HCT116 (cell line): ENCODE results near the gene NT5DC2. TPM values are rescaled to one million over a fixed set of nuclear protein-coding genes. Genes with fewer than 3 reads are reported as not detected.

Source experiments
- ATAC-seq: fragments of 200-7000 bp; cut with Tn5 transposase; 2 replicates; pipeline ENCODE4 v1.9.1; 2020; ENCODE audit warnings: mild to moderate bottlenecking, moderate library complexity
- BruUV-seq: library from RNA; stranded (reverse); fragments of 400-500 nt; replicated peaks from 2 replicates; lab custom pipeline; 2021; lab: Mats Ljungman, UMichigan
- CTCF ChIA-PET: fragments of 300-600 bp; sonication (Branson Sonifier 250); formaldehyde crosslinking; loops from one replicate; lab custom pipeline; 2021; ENCODE audit warnings: antibody characterized with exemption; lab: Charles Lee
- POLR2A ChIA-PET: fragments of 300-600, 350-600 bp; sonication (Branson Sonifier 250); formaldehyde crosslinking; loops from one replicate; lab custom pipeline; 2021; ENCODE audit warnings: antibody characterized with exemption; lab: Charles Lee
- RAD21 ChIA-PET, 2 experiments: fragments of 300-600 bp; sonication (Branson Sonifier 250); formaldehyde crosslinking; loops; one replicate each; lab custom pipeline; 2023; ENCODE audit warnings: low total read pairs in 2 of 2; ENCODE audit not compliant: uncharacterized antibody in 2 of 2, unreplicated experiment in 2 of 2, low non-redundant PET in 1 of 2; lab: Charles Lee
- DNase-seq: peaks from one replicate; pipeline ENCODE4 v3.0.0-alpha.2; 2010; ENCODE audit warnings: low read depth, low spot score
- H2AFZ ChIP-seq: fragments of 200-600 bp; shearing (Covaris generic), sonication (generic); 2 replicates; pipeline ENCODE4 v1.6.1; 2017; ENCODE audit warnings: low read depth, mixed run types, mixed read lengths, antibody characterized with exemption, low read length; ENCODE audit not compliant: poor library complexity, severe bottlenecking
- H3K27ac ChIP-seq: 2 replicates; pipeline ENCODE4 v1.5.1; 2012; ENCODE audit warnings: low read depth, low read length
- H3K27me3 ChIP-seq: fragments of 200-600 bp; sonication (generic); 2 replicates; pipeline ENCODE4 v1.6.1; 2016; ENCODE audit warnings: mixed run types, low read length, mixed read lengths; ENCODE audit not compliant: insufficient read depth
- H3K36me3 ChIP-seq, 2 experiments: fragments of 200-500 bp in 1 of 2; fragments of 200-600 bp in 1 of 2; sonication (Bioruptor generic) in 1 of 2; sonication (generic) in 1 of 2; 2 replicates each; pipeline versions ENCODE4 v1.5.1 to v1.6.1; 2014 to 2016; ENCODE audit warnings: low read length in 2 of 2, inconsistent platforms in 1 of 2, mixed read lengths in 1 of 2, mixed run types in 1 of 2; ENCODE audit not compliant: insufficient read depth in 2 of 2, control insufficient read depth in 1 of 2
- H3K4me1 ChIP-seq, 2 experiments: fragments of 200-600 bp in 1 of 2; sonication (generic) in 1 of 2; 2 replicates each; pipeline versions ENCODE4 v1.5.1 to v1.6.1; 2012 to 2017; ENCODE audit warnings: low read length in 2 of 2, inconsistent platforms in 1 of 2, mild to moderate bottlenecking in 1 of 2, mixed read lengths in 1 of 2, mixed run types in 1 of 2, moderate library complexity in 1 of 2; ENCODE audit not compliant: insufficient read depth in 2 of 2, control insufficient read depth in 1 of 2
- H3K4me2 ChIP-seq: fragments of 200-600 bp; sonication (generic); 2 replicates; pipeline ENCODE4 v1.6.1; 2017; ENCODE audit warnings: mixed run types, low read length, mixed read lengths
- H3K4me3 ChIP-seq, 2 experiments: fragments of 200-600 bp in 1 of 2; sonication (generic) in 1 of 2; replicated peaks in 1 of 2; 2 replicates each; pipeline ENCODE4 v1.5.1; 2011 to 2016; ENCODE audit warnings: low read length in 2 of 2, control low read depth in 1 of 2, low read depth in 1 of 2, mild to moderate bottlenecking in 1 of 2, mixed read lengths in 1 of 2, mixed run types in 1 of 2
- H3K79me2 ChIP-seq: fragments of 200-600 bp; sonication (generic); 2 replicates; pipeline ENCODE4 v1.6.1; 2017; ENCODE audit warnings: mild to moderate bottlenecking, mixed run types, low read length, moderate library complexity, mixed read lengths; ENCODE audit not compliant: insufficient read depth
- H3K9ac ChIP-seq: fragments of 200-600 bp; sonication (generic); 2 replicates; pipeline ENCODE4 v1.6.1; 2016; ENCODE audit warnings: low read length, mixed read lengths
- H3K9me2 ChIP-seq: fragments of 200-600 bp; sonication (generic), shearing (Covaris generic); 2 replicates; pipeline ENCODE4 v1.6.1; 2017; ENCODE audit warnings: mixed run types, mild to moderate bottlenecking, moderate library complexity; ENCODE audit not compliant: insufficient read depth
- H3K9me3 ChIP-seq, 2 experiments: fragments of 200-500 bp in 1 of 2; fragments of 200-600 bp in 1 of 2; sonication (Bioruptor generic) in 1 of 2; sonication (generic) in 1 of 2; 2 replicates each; pipeline ENCODE4 v1.6.1; 2014 to 2017; ENCODE audit warnings: low read length in 2 of 2, mixed read lengths in 2 of 2, inconsistent platforms in 1 of 2, low read depth in 1 of 2, mild to moderate bottlenecking in 1 of 2, mixed run types in 1 of 2, moderate library complexity in 1 of 2; ENCODE audit not compliant: control insufficient read depth in 1 of 2, insufficient read depth in 1 of 2
- H4K20me1 ChIP-seq: fragments of 200-600 bp; sonication (generic), shearing (Covaris generic); 2 replicates; pipeline ENCODE4 v1.6.1; 2017; ENCODE audit warnings: mixed run types, mild to moderate bottlenecking, moderate library complexity; ENCODE audit not compliant: insufficient read depth
- CBX3 ChIP-seq: IDR thresholded peaks from 2 replicates; pipeline ENCODE4 v1.6.1; 2012; ENCODE audit warnings: low read depth
- CEBPB ChIP-seq: IDR thresholded peaks from 2 replicates; pipeline ENCODE4 v1.6.1; 2012; ENCODE audit warnings: low read depth
- EGR1 ChIP-seq: IDR thresholded peaks from 2 replicates; pipeline ENCODE4 v1.6.1; 2012; ENCODE audit warnings: low read depth
- ELF1 ChIP-seq: IDR thresholded peaks from 2 replicates; pipeline ENCODE4 v1.6.1; 2012; ENCODE audit warnings: low read depth, borderline replicate concordance
- EZH2 ChIP-seq: fragments of 200-600 bp; sonication (generic); IDR thresholded peaks from 2 replicates; pipeline ENCODE4 v1.6.1; 2017; ENCODE audit warnings: antibody characterized with exemption, mixed run types
- EZH2phosphoT487 ChIP-seq: fragments of 200-600 bp; IDR thresholded peaks from 2 replicates; pipeline ENCODE4 v1.6.1; 2018; ENCODE audit warnings: antibody characterized with exemption, borderline replicate concordance
- RAD21 ChIP-seq: IDR thresholded peaks from 2 replicates; pipeline ENCODE4 v1.6.1; 2012; ENCODE audit warnings: low read depth, mild to moderate bottlenecking
- SIN3A ChIP-seq: IDR thresholded peaks from 2 replicates; pipeline ENCODE4 v1.6.1; 2012; ENCODE audit warnings: low read depth
- SP1 ChIP-seq: IDR thresholded peaks from 2 replicates; pipeline ENCODE4 v1.6.1; 2012; ENCODE audit warnings: low read depth
- SRF ChIP-seq: IDR thresholded peaks from 2 replicates; pipeline ENCODE4 v1.6.1; 2012; ENCODE audit warnings: low read depth
- ZNF274 ChIP-seq: fragments of 200-500 bp; sonication (Bioruptor generic); IDR thresholded peaks from 2 replicates; pipeline ENCODE4 v1.6.1; 2014; ENCODE audit warnings: mild to moderate bottlenecking, low read depth, low read length, inconsistent platforms
- intact Hi-C: fragments of 100-400 bp; cut with micrococcal nuclease; formaldehyde crosslinking; loops from 2 replicates; pipeline ENCODE4 v1.10.0; 2022
- total RNA-seq: library from RNA; stranded (reverse); gene quantifications from one replicate; pipeline ENCODE4 v1.2.1, GENCODE V29; 2021; ENCODE audit not compliant: unreplicated experiment

NT5DC2 gene
- total RNA-seq, 1 experiment from 2014 or later: 125 TPM

DNA sequence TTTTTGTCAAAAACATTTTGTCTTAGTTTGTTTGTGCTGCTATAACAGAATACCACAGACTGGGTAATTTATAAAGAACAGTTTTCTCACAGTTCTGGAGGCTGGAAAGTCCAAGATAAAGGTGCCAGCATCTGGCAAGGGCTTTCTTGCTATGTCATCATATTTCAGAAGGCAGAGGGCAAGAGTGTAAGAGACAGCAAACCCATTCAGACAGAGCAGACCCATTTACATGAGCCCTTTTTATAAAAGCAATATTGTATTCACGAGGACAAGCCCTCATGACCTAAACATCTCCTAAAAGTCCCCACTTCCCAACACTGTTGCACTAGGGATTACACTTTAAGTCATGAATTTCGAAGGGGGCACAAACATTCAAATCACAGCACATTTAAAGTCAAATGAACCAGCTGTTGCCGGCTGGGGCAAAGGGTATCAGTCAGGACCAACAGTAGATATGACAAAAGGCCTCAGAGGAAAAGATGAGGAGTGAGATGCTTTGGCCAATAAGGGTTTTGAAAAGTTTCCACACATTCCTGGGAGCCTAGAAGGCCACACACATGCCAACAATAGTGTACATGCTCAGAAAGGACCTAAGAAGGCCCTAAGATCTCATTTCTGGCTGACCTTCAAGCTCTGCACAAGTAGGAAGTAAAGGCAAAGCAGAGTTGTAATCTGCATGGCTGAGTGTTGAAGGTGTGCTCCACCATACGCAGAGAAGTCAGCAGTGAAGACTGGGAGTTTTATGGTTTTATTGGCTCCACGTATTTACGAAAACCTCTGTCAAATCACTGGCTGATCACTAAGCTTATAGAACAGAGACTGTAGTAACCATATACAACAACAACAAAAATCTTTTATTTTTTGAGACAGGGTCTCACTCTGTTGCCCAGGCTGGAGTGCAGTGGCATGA lies 40.7 kb upstream of the NT5DC2 start:
- ATAC-seq: no peak
- H2AFZ ChIP-seq: no peak overlapping the region
- H4K20me1 ChIP-seq: no peaks in the 10 kb centered on the region
- no peak overlapping the region for H3K4me2 ChIP-seq
- intact Hi-C loops: no loop called here
- peaks cover 2 to 15% of the 10 kb centered on the region in 2 experiments; a peak in 2 of 4 replicates for H3K4me1 ChIP-seq
- no peaks in the 10 kb centered on the region for H3K27me3 ChIP-seq
- H3K9ac ChIP-seq: no peak overlapping the region
- TF ChIP-seq ELF1 (no peak), SP1 (no peak), CBX3 (no peak), CEBPB (no peak), EZH2phosphoT487 (no peak), ZNF274 (no peak), SIN3A (no peak), EZH2 (no peak), RAD21 (no peak)
- TF ChIP-seq, all 23 proteins: peak for 0
- no peak overlapping the region for H3K27ac ChIP-seq
- no peaks in the 10 kb centered on the region for H3K79me2 ChIP-seq
- no peaks in the 10 kb centered on the region for H3K9me3 ChIP-seq
- ChIA-PET POLR2A (interaction anchor here (1.7 kb wide), 1 partner anchor 38 kb away, joined by 4 read pairs; the partner anchor contains the start of gene UQCC5), RAD21 (no interaction called here), CTCF (no interaction called here)
- DNase-seq: no peak
- no TSS peak for BruUV-seq
- peaks cover 5 to 14% of the 10 kb centered on the region in 2 experiments; a peak in 2 of 4 replicates for H3K36me3 ChIP-seq
- no peak overlapping the region for H3K4me3 ChIP-seq
- no peaks in the 10 kb centered on the region for H3K9me2 ChIP-seq

DNA sequence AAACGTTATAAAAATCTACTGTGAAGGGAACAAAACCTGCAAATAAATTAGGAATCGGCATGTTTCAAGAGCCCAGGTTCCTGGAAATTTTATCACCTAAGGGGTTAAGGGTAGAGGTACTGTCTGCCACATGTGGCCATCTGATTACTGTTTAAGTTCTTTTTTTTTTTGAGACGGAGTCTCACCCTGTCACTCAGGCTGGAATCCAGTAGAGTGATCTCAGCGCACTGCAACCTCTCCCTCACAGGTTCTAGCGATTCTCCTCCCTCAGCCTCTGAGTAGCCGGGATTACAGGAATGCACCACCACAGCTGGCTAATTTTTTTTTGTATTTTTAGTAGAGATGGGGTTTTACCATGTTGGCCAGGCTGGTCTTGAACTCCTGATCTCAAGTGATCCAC lies 38.6 kb upstream of the NT5DC2 start:
- no peaks in the 10 kb centered on the region for H3K9me3 ChIP-seq
- intact Hi-C loops: no loop called here
- ATAC-seq (no peak), DNase-seq (no peak)
- no peaks in the 10 kb centered on the region for H3K79me2 ChIP-seq
- H2AFZ ChIP-seq: no peak overlapping the region
- BruUV-seq: no TSS peak
- H3K4me3 ChIP-seq: no peak overlapping the region
- H3K9ac ChIP-seq: no peak overlapping the region
- H3K9me2 ChIP-seq: no peaks in the 10 kb centered on the region
- ChIA-PET CTCF (interaction anchor here (0.8 kb wide), 1 partner anchor 11 kb away, joined by 3 read pairs; no protein-coding TSS in a partner anchor), RAD21 (no interaction called here), POLR2A (interaction anchor here (1.1 to 1.7 kb wide), 2 partner anchors 36 kb away, joined by 4 read pairs; partner anchors contain the start of gene UQCC5)
- 0 out of 4 replicates have a peak, but pooled peaks cover 0 to 2% of the 10 kb centered on the region in 2 experiments for H3K36me3 ChIP-seq
- no peak overlapping the region for H3K27ac ChIP-seq
- no peaks in the 10 kb centered on the region for H4K20me1 ChIP-seq
- H3K4me1 ChIP-seq: peaks cover 21 to 33% of the 10 kb centered on the region in 2 experiments
- H3K27me3 ChIP-seq: no peaks in the 10 kb centered on the region
- TF ChIP-seq EGR1: no peak
- no peak for TF ChIP-seq SRF
- no peak overlapping the region for H3K4me2 ChIP-seq
